K562 (cell line): ENCODE measurements around the gene SLC20A1. TPM values are rescaled to one million over a fixed set of nuclear protein-coding genes. Genes with fewer than 3 reads are reported as not detected.

Experiments used
- GABPB1 ChIP-seq: sonication (generic); formaldehyde crosslinking; IDR thresholded peaks from 2 replicates; pipeline ENCODE4 v1.8.0; 2022; ENCODE audit warnings: mild to moderate bottlenecking, missing genetic modification reagents
- GABPB2 ChIP-seq: fragments of 250-450 bp; sonication (Bioruptor Pico); conservative IDR thresholded peaks from 2 replicates; pipeline ENCODE4 v1.5.1; 2021; ENCODE audit warnings: mild to moderate bottlenecking
- HMGN3 ChIP-seq: IDR thresholded peaks from 2 replicates; pipeline ENCODE4 v1.6.1; 2011; ENCODE audit warnings: borderline replicate concordance, low read depth, mild to moderate bottlenecking, mixed read lengths, low read length; ENCODE audit not compliant: insufficient read length; ENCODE audit errors: extremely low read depth
- KAT2B ChIP-seq: IDR thresholded peaks from one replicate; pipeline ENCODE4 v1.6.1; 2012; ENCODE audit warnings: low read depth, mild to moderate bottlenecking, control low read depth, inconsistent platforms, low read length, moderate library complexity
- KLF16 ChIP-seq: IDR thresholded peaks from 2 replicates; pipeline ENCODE4 v1.6.1; 2016; ENCODE audit warnings: antibody characterized with exemption
- MED1 ChIP-seq: sonication (generic); formaldehyde crosslinking; IDR thresholded peaks from 2 replicates; pipeline ENCODE4 v1.8.1; 2023; ENCODE audit warnings: missing genetic modification reagents, borderline replicate concordance
- NCOA4 ChIP-seq: fragments of 450-650 bp; IDR thresholded peaks from 2 replicates; pipeline ENCODE4 v1.6.1; 2018; ENCODE audit warnings: mild to moderate bottlenecking; ENCODE audit not compliant: partially characterized antibody
- PML ChIP-seq: IDR thresholded peaks from 2 replicates; pipeline ENCODE4 v1.6.1; 2012; ENCODE audit warnings: low read length, inconsistent platforms
- PTTG1 ChIP-seq: fragments of 450-650 bp; IDR thresholded peaks from 2 replicates; pipeline ENCODE4 v1.6.1; 2016; ENCODE audit warnings: low read depth, mild to moderate bottlenecking, missing genetic modification characterization, missing compliant biosample characterization
- SMARCB1 ChIP-seq: IDR thresholded peaks from 2 replicates; pipeline ENCODE4 v1.6.1; 2011; ENCODE audit warnings: improper control_type of control experiment, low read depth; ENCODE audit not compliant: insufficient read length
- SREBF2 ChIP-seq: sonication (generic); formaldehyde crosslinking; IDR thresholded peaks from 2 replicates; pipeline ENCODE4 v1.4.0; 2020; ENCODE audit warnings: mild to moderate bottlenecking, missing genetic modification reagents
- TARDBP ChIP-seq: fragments of 450-650 bp; IDR thresholded peaks from 2 replicates; pipeline ENCODE4 v1.6.1; 2016
- YY1 ChIP-seq, 3 experiments: IDR thresholded peaks; 2 replicates each; pipeline ENCODE4 v1.6.1; 2011; ENCODE audit warnings: low read length in 2 of 3, mild to moderate bottlenecking in 2 of 3, moderate library complexity in 2 of 3, borderline replicate concordance in 1 of 3, control low read depth in 1 of 3, low read depth in 1 of 3; ENCODE audit not compliant: insufficient read depth in 3 of 3, insufficient replicate concordance in 2 of 3, control insufficient read depth in 1 of 3, insufficient read length in 1 of 3; ENCODE audit errors: extremely low read depth in 1 of 3
- polyA plus RNA-seq, 8 experiments: library from polyadenylated mRNA; depleted of rRNA in 4 of 8; stranded (reverse) in 5 of 8; unstranded in 3 of 8; fragments of >200 nt; fragmentation: Nextera tagmentation in 2 of 8; fragmentation: Illumina TruSeq in 1 of 8; extraction: Ambion mirVana in 2 of 8; extraction: Trizol in 1 of 8; gene quantifications; 2 replicates each; pipeline versions ENCODE4 v1.2.1 to v1.2.3, GENCODE V29; 2011 to 2014; ENCODE audit warnings: inconsistent platforms in 1 of 8, missing spikeins in 1 of 8
- total RNA-seq, 7 experiments: library from RNA; depleted of rRNA in 6 of 7; stranded (reverse); fragments of >200 nt in 6 of 7; fragmentation: Illumina TruSeq in 2 of 7; extraction: Trizol in 2 of 7; gene quantifications; 2 replicates each; pipeline versions ENCODE4 v1.2.1 to v1.2.3, GENCODE V29; 2011 to 2021; ENCODE audit warnings: low replicate concordance in 1 of 7
- TF ChIP-seq, protein P1 (sequence below), 2 experiments: fragments of 450-650 bp in 1 of 2; IDR thresholded peaks; 2 replicates each; pipeline ENCODE4 v1.6.1; 2011 to 2017; ENCODE audit warnings: low read depth in 2 of 2, antibody characterized with exemption in 1 of 2, borderline replicate concordance in 1 of 2, low read length in 1 of 2, mild to moderate bottlenecking in 1 of 2, mixed read lengths in 1 of 2; ENCODE audit not compliant: control insufficient read depth in 1 of 2
- TF ChIP-seq, protein P2 (sequence below), 2 experiments: fragments of 450-650 bp; conservative IDR thresholded peaks; 2 replicates each; pipeline ENCODE4 v1.6.1; 2017; ENCODE audit warnings: mild to moderate bottlenecking in 2 of 2, moderate library complexity in 2 of 2
- TF ChIP-seq, protein P3 (sequence below), 2 experiments: fragments of 150-350 bp in 1 of 2; IDR thresholded peaks; 2 replicates each; pipeline ENCODE4 v1.6.1; 2012 to 2016; ENCODE audit warnings: low read depth in 2 of 2, low read length in 2 of 2, mild to moderate bottlenecking in 1 of 2, moderate library complexity in 1 of 2
- TF ChIP-seq, protein P4 (sequence below): fragments of 250-450 bp; sonication (Bioruptor Pico); IDR thresholded peaks from 2 replicates; pipeline ENCODE4 v1.8.0; 2022; ENCODE audit warnings: inconsistent platforms

The SLC20A1 gene
- total and polyA plus RNA-seq, 9 of the 15 experiments (the other 6 are each of a cell fraction or from before 2014, with no cell fraction given), result 53.8 to 150 (median 74.7) TPM

DNA sequence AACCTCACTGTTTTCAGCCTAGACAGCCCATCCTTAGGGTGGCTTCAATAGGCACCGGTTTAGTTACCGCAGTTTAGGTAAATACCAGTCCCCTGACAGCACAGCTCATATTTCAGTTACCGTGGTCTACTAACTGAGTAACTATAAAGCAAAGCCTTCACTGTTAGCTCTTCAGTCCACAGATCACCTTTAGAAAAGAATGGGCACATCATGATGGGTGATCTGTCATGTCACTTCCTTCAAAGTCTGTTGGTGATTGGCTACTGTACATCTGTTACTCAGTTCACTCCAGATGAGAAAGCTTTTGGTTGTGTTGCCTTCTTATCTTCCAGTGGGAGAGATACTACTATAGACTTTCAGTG lies 21.0 kb downstream of the SLC20A1 start (continued):
- TF ChIP-seq NCOA4, result no peak
- no peak for TF ChIP-seq MED1 (CRISPR knock-in tag)
- no peak for TF ChIP-seq GABPB2 (CRISPR knock-in tag)
- TF ChIP-seq GABPB1 (CRISPR knock-in tag), result 0 out of 2 replicates have a peak, but pooled peaks have one; percentile 20
- peak; percentile 31; the same call in 1 of the 2 replicates for TF ChIP-seq KLF16
- TF ChIP-seq HMGN3, result no peak
- peak; percentile 58; the same call in 1 of the 2 replicates for TF ChIP-seq PML
- no peak for TF ChIP-seq PTTG1 (tag)
- TF ChIP-seq, protein P1, sequence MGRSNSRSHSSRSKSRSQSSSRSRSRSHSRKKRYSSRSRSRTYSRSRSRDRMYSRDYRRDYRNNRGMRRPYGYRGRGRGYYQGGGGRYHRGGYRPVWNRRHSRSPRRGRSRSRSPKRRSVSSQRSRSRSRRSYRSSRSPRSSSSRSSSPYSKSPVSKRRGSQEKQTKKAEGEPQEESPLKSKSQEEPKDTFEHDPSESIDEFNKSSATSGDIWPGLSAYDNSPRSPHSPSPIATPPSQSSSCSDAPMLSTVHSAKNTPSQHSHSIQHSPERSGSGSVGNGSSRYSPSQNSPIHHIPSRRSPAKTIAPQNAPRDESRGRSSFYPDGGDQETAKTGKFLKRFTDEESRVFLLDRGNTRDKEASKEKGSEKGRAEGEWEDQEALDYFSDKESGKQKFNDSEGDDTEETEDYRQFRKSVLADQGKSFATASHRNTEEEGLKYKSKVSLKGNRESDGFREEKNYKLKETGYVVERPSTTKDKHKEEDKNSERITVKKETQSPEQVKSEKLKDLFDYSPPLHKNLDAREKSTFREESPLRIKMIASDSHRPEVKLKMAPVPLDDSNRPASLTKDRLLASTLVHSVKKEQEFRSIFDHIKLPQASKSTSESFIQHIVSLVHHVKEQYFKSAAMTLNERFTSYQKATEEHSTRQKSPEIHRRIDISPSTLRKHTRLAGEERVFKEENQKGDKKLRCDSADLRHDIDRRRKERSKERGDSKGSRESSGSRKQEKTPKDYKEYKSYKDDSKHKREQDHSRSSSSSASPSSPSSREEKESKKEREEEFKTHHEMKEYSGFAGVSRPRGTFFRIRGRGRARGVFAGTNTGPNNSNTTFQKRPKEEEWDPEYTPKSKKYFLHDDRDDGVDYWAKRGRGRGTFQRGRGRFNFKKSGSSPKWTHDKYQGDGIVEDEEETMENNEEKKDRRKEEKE (IDR thresholded peaks at IDR 0.05; ENCODE audit: borderline replicate concordance in 1 of 2, control insufficient read depth in 1 of 2, low read depth in 2 of 2, low read length in 1 of 2), result no peak
- TF ChIP-seq, protein P2, sequence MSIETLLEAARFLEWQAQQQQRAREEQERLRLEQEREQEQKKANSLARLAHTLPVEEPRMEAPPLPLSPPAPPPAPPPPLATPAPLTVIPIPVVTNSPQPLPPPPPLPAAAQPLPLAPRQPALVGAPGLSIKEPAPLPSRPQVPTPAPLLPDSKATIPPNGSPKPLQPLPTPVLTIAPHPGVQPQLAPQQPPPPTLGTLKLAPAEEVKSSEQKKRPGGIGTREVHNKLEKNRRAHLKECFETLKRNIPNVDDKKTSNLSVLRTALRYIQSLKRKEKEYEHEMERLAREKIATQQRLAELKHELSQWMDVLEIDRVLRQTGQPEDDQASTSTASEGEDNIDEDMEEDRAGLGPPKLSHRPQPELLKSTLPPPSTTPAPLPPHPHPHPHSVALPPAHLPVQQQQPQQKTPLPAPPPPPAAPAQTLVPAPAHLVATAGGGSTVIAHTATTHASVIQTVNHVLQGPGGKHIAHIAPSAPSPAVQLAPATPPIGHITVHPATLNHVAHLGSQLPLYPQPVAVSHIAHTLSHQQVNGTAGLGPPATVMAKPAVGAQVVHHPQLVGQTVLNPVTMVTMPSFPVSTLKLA (conservative IDR thresholded peaks at IDR 0.05), result 0 out of 4 replicates have a peak, but pooled peaks of 1 of the 2 experiments have one; percentile 20
- TF ChIP-seq KAT2B, result no peak
- TF ChIP-seq, protein P3, sequence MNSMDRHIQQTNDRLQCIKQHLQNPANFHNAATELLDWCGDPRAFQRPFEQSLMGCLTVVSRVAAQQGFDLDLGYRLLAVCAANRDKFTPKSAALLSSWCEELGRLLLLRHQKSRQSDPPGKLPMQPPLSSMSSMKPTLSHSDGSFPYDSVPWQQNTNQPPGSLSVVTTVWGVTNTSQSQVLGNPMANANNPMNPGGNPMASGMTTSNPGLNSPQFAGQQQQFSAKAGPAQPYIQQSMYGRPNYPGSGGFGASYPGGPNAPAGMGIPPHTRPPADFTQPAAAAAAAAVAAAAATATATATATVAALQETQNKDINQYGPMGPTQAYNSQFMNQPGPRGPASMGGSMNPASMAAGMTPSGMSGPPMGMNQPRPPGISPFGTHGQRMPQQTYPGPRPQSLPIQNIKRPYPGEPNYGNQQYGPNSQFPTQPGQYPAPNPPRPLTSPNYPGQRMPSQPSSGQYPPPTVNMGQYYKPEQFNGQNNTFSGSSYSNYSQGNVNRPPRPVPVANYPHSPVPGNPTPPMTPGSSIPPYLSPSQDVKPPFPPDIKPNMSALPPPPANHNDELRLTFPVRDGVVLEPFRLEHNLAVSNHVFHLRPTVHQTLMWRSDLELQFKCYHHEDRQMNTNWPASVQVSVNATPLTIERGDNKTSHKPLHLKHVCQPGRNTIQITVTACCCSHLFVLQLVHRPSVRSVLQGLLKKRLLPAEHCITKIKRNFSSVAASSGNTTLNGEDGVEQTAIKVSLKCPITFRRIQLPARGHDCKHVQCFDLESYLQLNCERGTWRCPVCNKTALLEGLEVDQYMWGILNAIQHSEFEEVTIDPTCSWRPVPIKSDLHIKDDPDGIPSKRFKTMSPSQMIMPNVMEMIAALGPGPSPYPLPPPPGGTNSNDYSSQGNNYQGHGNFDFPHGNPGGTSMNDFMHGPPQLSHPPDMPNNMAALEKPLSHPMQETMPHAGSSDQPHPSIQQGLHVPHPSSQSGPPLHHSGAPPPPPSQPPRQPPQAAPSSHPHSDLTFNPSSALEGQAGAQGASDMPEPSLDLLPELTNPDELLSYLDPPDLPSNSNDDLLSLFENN (IDR thresholded peaks at IDR 0.05; ENCODE audit: low read depth in 2 of 2, low read length in 2 of 2), result peak in 1 of 2 experiments; percentile 31; a peak in 1 of 4 replicates
- TF ChIP-seq YY1 (IDR thresholded peaks at IDR 0.05; ENCODE audit: borderline replicate concordance in 1 of 3, control insufficient read depth in 1 of 3, extremely low read depth in 1 of 3, insufficient read depth in 3 of 3, insufficient read length in 1 of 3, insufficient replicate concordance in 2 of 3, low read depth in 1 of 3, low read length in 2 of 3), result no peak
- TF ChIP-seq SMARCB1, result no peak
- TF ChIP-seq SREBF2 (CRISPR knock-in tag), result no peak
- TF ChIP-seq, protein P4, sequence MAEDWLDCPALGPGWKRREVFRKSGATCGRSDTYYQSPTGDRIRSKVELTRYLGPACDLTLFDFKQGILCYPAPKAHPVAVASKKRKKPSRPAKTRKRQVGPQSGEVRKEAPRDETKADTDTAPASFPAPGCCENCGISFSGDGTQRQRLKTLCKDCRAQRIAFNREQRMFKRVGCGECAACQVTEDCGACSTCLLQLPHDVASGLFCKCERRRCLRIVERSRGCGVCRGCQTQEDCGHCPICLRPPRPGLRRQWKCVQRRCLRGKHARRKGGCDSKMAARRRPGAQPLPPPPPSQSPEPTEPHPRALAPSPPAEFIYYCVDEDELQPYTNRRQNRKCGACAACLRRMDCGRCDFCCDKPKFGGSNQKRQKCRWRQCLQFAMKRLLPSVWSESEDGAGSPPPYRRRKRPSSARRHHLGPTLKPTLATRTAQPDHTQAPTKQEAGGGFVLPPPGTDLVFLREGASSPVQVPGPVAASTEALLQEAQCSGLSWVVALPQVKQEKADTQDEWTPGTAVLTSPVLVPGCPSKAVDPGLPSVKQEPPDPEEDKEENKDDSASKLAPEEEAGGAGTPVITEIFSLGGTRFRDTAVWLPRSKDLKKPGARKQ (CRISPR knock-in tag), result no peak
- TF ChIP-seq TARDBP, result no peak
